ENCODE measurements around the gene CETP. TPM values are rescaled to one million over a fixed set of nuclear protein-coding genes. Genes with fewer than 3 reads are reported as not detected.

The CETP gene
- polyA plus RNA-seq, 1 donor (not counting 4 experiments of a cell fraction or from before 2014, with no cell fraction given): not detected

- no peaks in the 10 kb centered on the region for H4K20me1 ChIP-seq (ENCODE audit: control insufficient read depth, extremely low read depth, insufficient read depth, low read length)
- TF ChIP-seq EZH2 (IDR thresholded peaks at IDR 0.05; ENCODE audit: low read length) (no peak), CTCF (optimal IDR thresholded peaks at IDR 0.05 in 1 of 3, IDR thresholded peaks at IDR 0.05 in 1 of 3, conservative IDR thresholded peaks at IDR 0.05 in 1 of 3; ENCODE audit: extremely low read depth in 1 of 3, insufficient read depth in 2 of 3, low read length in 3 of 3) (no peak)
- H3K79me2 ChIP-seq (ENCODE audit: control insufficient read depth, insufficient read depth, low read length): no peaks in the 10 kb centered on the region
- H3K4me3 ChIP-seq (ENCODE audit: control insufficient read depth in 2 of 3, extremely low read depth in 1 of 3, insufficient read depth in 2 of 3, low read depth in 1 of 3, low read length in 3 of 3): no peak overlapping the region
- H2AFZ ChIP-seq (ENCODE audit: control insufficient read depth, low read length): no peak overlapping the region
- no peaks in the 10 kb centered on the region for H3K4me1 ChIP-seq (ENCODE audit: control insufficient read depth, extremely low read depth, insufficient read depth, low read length)
- H3K4me2 ChIP-seq (ENCODE audit: control insufficient read depth, extremely low read depth, insufficient read depth, low read depth, low read length): no peak overlapping the region
- H3K36me3 ChIP-seq (ENCODE audit: control insufficient read depth in 2 of 2, extremely low read depth in 1 of 2, insufficient read depth in 2 of 2, low read length in 2 of 2): peaks cover 3 to 4% of the 10 kb centered on the region in 2 experiments
- dilution Hi-C loops (cut with MboI; ENCODE audit: extremely low pct_ligation_motif_present, low sequenced_read_pairs): no loop called here
- FAIRE-seq (no peak), DNase-seq (ENCODE audit: low read depth, low spot score) (no peak)
- H3K9ac ChIP-seq (ENCODE audit: control insufficient read depth, extremely low read depth, insufficient read depth, low read length): no peak overlapping the region
- H3K9me3 ChIP-seq (ENCODE audit: control insufficient read depth, low read depth, low read length): no peaks in the 10 kb centered on the region
- H3K9me1 ChIP-seq (ENCODE audit: control insufficient read depth, extremely low read depth, insufficient read depth, low read length): no peaks in the 10 kb centered on the region
- H3K27me3 ChIP-seq (ENCODE audit: control insufficient read depth, extremely low read depth, insufficient read depth, low read length): no peaks in the 10 kb centered on the region
- no peak overlapping the region for H3K27ac ChIP-seq (ENCODE audit: control insufficient read depth, insufficient read depth, low read length)
Observed at GRCh38 chr16:57021757-57022156, 60.0 kb downstream of the CETP start.

- no peak overlapping the region for H3K9ac ChIP-seq (ENCODE audit: control insufficient read depth, extremely low read depth, insufficient read depth, low read length)
- dilution Hi-C loops (cut with MboI; ENCODE audit: extremely low pct_ligation_motif_present, low sequenced_read_pairs): no loop called here
Observed at GRCh38 chr16:57022445-57022844, 60.7 kb downstream of the CETP start.

More at GRCh38 chr16:57022445-57022844, 60.7 kb downstream of the CETP start:
- no peaks in the 10 kb centered on the region for H3K79me2 ChIP-seq (ENCODE audit: control insufficient read depth, insufficient read depth, low read length)
- no peak overlapping the region for H2AFZ ChIP-seq (ENCODE audit: control insufficient read depth, low read length)
- H3K9me3 ChIP-seq (ENCODE audit: control insufficient read depth, low read depth, low read length): no peaks in the 10 kb centered on the region
- no peaks in the 10 kb centered on the region for H4K20me1 ChIP-seq (ENCODE audit: control insufficient read depth, extremely low read depth, insufficient read depth, low read length)
- no peak overlapping the region for H3K27ac ChIP-seq (ENCODE audit: control insufficient read depth, insufficient read depth, low read length)
- no peaks in the 10 kb centered on the region for H3K4me1 ChIP-seq (ENCODE audit: control insufficient read depth, extremely low read depth, insufficient read depth, low read length)
- H3K4me2 ChIP-seq (ENCODE audit: control insufficient read depth, extremely low read depth, insufficient read depth, low read depth, low read length): no peak overlapping the region
- FAIRE-seq (no peak), DNase-seq (ENCODE audit: low read depth, low spot score) (no peak)
- peaks cover 0 to 2% of the 10 kb centered on the region in 2 experiments for H3K36me3 ChIP-seq (ENCODE audit: control insufficient read depth in 2 of 2, extremely low read depth in 1 of 2, insufficient read depth in 2 of 2, low read length in 2 of 2)
- H3K27me3 ChIP-seq (ENCODE audit: control insufficient read depth, extremely low read depth, insufficient read depth, low read length): no peaks in the 10 kb centered on the region
- no peak overlapping the region for H3K4me3 ChIP-seq (ENCODE audit: control insufficient read depth in 2 of 3, extremely low read depth in 1 of 3, insufficient read depth in 2 of 3, low read depth in 1 of 3, low read length in 3 of 3)
- no peaks in the 10 kb centered on the region for H3K9me1 ChIP-seq (ENCODE audit: control insufficient read depth, extremely low read depth, insufficient read depth, low read length)
- TF ChIP-seq EZH2 (IDR thresholded peaks at IDR 0.05; ENCODE audit: low read length): no peak
